ENCODE results near the gene ZNF710.

GRCh38 chr15:89998141-89998661, 2.9 kb upstream of the ZNF710 start:
- no peak for TF ChIP-seq POLR2AphosphoS5 (IDR thresholded peaks at IDR 0.05; ENCODE audit: low read depth, low read length)
- no peak for TF ChIP-seq SPI1 (IDR thresholded peaks at IDR 0.05; ENCODE audit: low read depth, low read length)
- TF ChIP-seq POLR2A (IDR thresholded peaks at IDR 0.05; ENCODE audit: low read depth, low read length), result no peak
- TF ChIP-seq PAX5 (IDR thresholded peaks at IDR 0.05; ENCODE audit: insufficient read depth, low read length, severe bottlenecking), result no peak
- no peak for TF ChIP-seq TAF1 (IDR thresholded peaks at IDR 0.05; ENCODE audit: low read depth, low read length)
